ENCODE measurements around the gene ZIC1.

The ZIC1 gene

GRCh38 chr3:147381596-147381995, 27.6 kb upstream of the ZIC1 start:
- H3K27ac ChIP-seq (ENCODE audit: low read depth, low read length): peak overlapping the region; percentile 42
- no peaks in the 10 kb centered on the region for H3K9me3 ChIP-seq (ENCODE audit: control insufficient read depth, insufficient read depth, low read length)
- H3K27me3 ChIP-seq (ENCODE audit: control insufficient read depth, insufficient read depth, low read length): peaks cover 97% of the 10 kb centered on the region
- H3K4me1 ChIP-seq (ENCODE audit: control insufficient read depth, insufficient read depth, low read length): peaks cover 77% of the 10 kb centered on the region
- H3K4me3 ChIP-seq (ENCODE audit: low read depth, low read length): no peak overlapping the region
- no peaks in the 10 kb centered on the region for H3K36me3 ChIP-seq (ENCODE audit: control insufficient read depth, insufficient read depth, low read length)
- H3K9ac ChIP-seq (ENCODE audit: low read depth, low read length): no peak overlapping the region

DNA sequence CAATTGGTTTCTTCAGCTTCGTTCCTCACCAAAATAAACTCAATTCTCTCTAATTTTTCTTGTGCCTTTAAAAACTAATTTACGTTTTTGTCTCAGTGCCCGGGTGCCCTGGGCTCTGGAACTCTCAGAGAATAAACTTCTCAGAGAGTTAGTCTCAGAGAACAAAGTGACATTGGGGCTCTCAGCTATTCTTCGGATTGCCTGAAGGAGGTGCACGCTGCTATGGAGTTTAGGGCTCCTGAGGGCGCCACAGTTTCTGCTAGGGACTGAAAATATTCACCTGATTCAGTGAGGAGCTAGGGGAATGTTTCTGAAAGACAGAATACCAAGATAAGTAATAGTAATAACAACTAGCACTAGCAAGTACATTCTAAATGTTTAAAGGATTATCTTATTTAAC, 25.5 kb upstream of the ZIC1 start:
- Histone ChIP-seq H3K4me3 (ENCODE audit: low read depth, low read length) (no peak overlapping the region), H3K27me3 (ENCODE audit: control insufficient read depth, insufficient read depth, low read length) (peaks cover 100% of the 10 kb centered on the region)

DNA sequence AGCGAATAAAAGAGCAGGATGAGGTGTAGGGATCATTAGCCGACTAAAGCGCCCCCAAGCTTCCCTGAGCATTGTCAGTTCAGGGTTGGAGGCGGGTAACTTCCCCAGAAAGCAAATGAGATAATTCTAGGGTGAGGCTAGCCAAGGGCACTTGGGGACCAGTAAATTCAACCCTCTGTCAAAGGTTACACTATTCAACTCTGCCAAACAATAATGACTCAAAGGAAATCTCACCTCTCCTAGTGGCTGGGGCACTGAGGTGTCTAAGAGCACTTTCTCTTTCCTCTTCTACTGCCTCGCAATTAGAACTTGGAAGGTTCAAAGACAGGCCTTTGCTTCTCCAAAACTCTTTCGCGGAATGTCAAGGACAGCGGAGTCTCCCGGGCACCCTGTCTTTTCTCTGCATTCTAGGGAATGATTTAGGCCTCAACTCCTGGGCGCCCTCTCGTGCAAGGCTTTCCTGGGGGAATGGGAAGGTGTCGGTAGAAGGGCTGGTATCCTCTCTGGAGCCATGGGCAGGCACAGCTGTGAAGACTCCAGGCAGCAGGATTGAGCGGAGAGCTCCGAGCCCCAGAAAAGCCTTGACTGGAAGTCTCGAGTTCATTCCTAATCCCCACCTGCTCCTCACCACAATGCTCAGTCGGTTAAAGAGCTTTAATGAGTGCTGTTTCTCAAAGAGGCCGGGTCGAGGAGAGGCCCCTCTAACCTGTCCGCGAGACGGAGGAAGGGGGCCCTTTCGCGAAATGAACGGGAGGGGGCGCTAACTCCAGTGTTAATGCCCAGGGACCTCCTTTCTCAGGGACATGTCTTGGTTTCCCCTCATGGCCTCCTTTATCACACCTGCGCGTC, 24.7 kb upstream of the ZIC1 start:
- Histone ChIP-seq H3K9me3 (ENCODE audit: control insufficient read depth, insufficient read depth, low read length) (no peaks in the 10 kb centered on the region), H3K4me3 (ENCODE audit: low read depth, low read length) (peak overlapping the region; percentile 42), H3K27me3 (ENCODE audit: control insufficient read depth, insufficient read depth, low read length) (peaks cover 100% of the 10 kb centered on the region), H3K4me1 (ENCODE audit: control insufficient read depth, insufficient read depth, low read length) (peaks cover 79% of the 10 kb centered on the region), H3K9ac (ENCODE audit: low read depth, low read length) (no peak overlapping the region), H3K36me3 (ENCODE audit: control insufficient read depth, insufficient read depth, low read length) (no peaks in the 10 kb centered on the region), H3K27ac (ENCODE audit: low read depth, low read length) (no peak overlapping the region)

More for the DNA sequence above, 25.5 kb upstream of the ZIC1 start:
- Histone ChIP-seq H3K36me3 (ENCODE audit: control insufficient read depth, insufficient read depth, low read length) (no peaks in the 10 kb centered on the region), H3K9me3 (ENCODE audit: control insufficient read depth, insufficient read depth, low read length) (no peaks in the 10 kb centered on the region), H3K27ac (ENCODE audit: low read depth, low read length) (no peak overlapping the region), H3K9ac (ENCODE audit: low read depth, low read length) (no peak overlapping the region), H3K4me1 (ENCODE audit: control insufficient read depth, insufficient read depth, low read length) (peaks cover 78% of the 10 kb centered on the region)

DNA sequence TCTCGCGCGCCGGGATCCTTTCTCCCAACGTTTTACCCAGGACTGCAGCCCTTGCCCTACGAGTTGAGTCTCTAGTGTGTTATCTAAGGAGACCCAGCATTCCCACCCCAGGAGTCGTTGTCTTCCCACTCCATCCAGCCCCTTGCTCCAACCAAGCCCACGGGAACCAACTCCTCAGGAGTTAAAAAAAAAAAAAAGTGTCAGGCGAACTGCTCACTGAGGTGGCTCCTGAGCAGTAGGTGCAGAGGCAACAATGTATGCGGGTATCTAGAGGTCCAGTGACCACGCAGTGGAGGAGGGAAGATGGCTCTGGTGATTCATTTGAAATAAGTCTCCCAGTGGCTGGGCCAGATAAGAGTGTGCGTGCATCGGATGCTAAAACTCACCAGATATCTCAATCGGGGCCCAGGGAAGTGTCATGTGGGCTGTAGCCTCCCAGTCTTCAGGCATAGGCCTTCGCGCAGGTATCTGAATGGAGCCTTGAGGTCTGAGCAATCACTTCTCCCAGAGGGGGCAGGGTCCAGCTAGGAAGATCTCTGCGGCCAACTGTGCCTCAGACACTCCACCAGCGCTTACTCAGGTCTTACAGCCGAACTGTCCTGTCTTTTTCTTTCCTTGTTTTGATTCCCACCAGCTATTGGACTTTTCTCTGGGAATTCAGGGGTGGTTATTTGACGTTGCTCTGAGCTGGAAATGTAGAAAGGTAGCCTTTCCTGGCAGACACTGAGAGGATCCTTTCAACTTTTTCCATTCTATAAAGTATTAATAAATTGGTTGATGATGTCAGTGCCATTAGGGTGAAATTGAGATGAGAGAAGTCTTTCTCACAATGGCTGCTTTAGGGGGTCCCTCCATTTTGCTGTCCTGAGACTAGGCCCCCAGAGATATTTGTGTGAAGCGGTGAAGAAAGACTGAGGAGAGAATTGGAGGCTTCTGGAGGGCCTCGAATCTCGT, 23.8 kb upstream of the ZIC1 start:
- Histone ChIP-seq H3K4me3 (ENCODE audit: low read depth, low read length) (no peak overlapping the region), H3K9ac (ENCODE audit: low read depth, low read length) (no peak overlapping the region), H3K4me1 (ENCODE audit: control insufficient read depth, insufficient read depth, low read length) (peaks cover 80% of the 10 kb centered on the region), H3K36me3 (ENCODE audit: control insufficient read depth, insufficient read depth, low read length) (no peaks in the 10 kb centered on the region), H3K27ac (ENCODE audit: low read depth, low read length) (no peak overlapping the region), H3K9me3 (ENCODE audit: control insufficient read depth, insufficient read depth, low read length) (no peaks in the 10 kb centered on the region), H3K27me3 (ENCODE audit: control insufficient read depth, insufficient read depth, low read length) (peaks cover 100% of the 10 kb centered on the region)

DNA sequence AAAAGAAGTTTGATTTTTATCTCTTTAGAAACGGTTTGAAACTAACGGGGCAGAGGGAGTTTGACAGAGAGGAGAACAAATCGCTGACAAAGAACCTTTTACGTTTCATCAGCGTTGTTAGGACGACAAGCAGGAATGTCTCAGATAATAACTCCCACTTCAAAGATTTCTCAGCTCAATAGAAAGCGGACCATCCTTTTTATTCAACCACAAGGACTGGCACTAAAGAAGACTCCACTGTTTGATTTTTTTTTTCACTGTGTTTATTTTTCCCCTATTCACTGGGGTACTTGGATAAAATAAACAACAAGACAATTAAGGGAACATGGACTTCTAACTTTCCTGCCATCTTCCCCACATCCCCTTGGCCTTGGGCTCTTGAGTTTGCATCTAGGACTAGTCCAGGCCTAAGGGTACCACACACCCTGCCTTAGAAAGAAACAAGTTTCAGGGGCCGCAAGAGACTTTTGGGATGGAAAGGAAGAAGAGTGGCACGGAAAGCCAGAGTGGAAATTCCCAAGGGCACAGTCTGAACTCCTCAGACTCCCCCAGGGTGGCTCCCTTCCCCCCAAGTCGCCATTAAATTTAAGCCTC, 21.8 kb upstream of the ZIC1 start:
- no peaks in the 10 kb centered on the region for H3K9me3 ChIP-seq (ENCODE audit: control insufficient read depth, insufficient read depth, low read length)
- no peaks in the 10 kb centered on the region for H3K36me3 ChIP-seq (ENCODE audit: control insufficient read depth, insufficient read depth, low read length)
- peaks cover 71% of the 10 kb centered on the region for H3K4me1 ChIP-seq (ENCODE audit: control insufficient read depth, insufficient read depth, low read length)
- peaks cover 100% of the 10 kb centered on the region for H3K27me3 ChIP-seq (ENCODE audit: control insufficient read depth, insufficient read depth, low read length)
- no peak overlapping the region for H3K4me3 ChIP-seq (ENCODE audit: low read depth, low read length)
- H3K27ac ChIP-seq (ENCODE audit: low read depth, low read length): no peak overlapping the region
- H3K9ac ChIP-seq (ENCODE audit: low read depth, low read length): no peak overlapping the region

GRCh38 chr3:147387885-147388699, 21.1 kb upstream of the ZIC1 start:
- Histone ChIP-seq H3K4me1 (ENCODE audit: control insufficient read depth, insufficient read depth, low read length) (peaks cover 69% of the 10 kb centered on the region), H3K27ac (ENCODE audit: low read depth, low read length) (no peak overlapping the region), H3K27me3 (ENCODE audit: control insufficient read depth, insufficient read depth, low read length) (peaks cover 100% of the 10 kb centered on the region)

GRCh38 chr3:147388700-147389580, 20.2 kb upstream of the ZIC1 start:
- no peak overlapping the region for H3K9ac ChIP-seq (ENCODE audit: low read depth, low read length)
- H3K4me3 ChIP-seq (ENCODE audit: low read depth, low read length): no peak overlapping the region
- H3K27ac ChIP-seq (ENCODE audit: low read depth, low read length): no peak overlapping the region
- no peaks in the 10 kb centered on the region for H3K36me3 ChIP-seq (ENCODE audit: control insufficient read depth, insufficient read depth, low read length)
- no peaks in the 10 kb centered on the region for H3K9me3 ChIP-seq (ENCODE audit: control insufficient read depth, insufficient read depth, low read length)
- peaks cover 98% of the 10 kb centered on the region for H3K27me3 ChIP-seq (ENCODE audit: control insufficient read depth, insufficient read depth, low read length)
- peaks cover 66% of the 10 kb centered on the region for H3K4me1 ChIP-seq (ENCODE audit: control insufficient read depth, insufficient read depth, low read length)

More at GRCh38 chr3:147387885-147388699, 21.1 kb upstream of the ZIC1 start:
- H3K36me3 ChIP-seq (ENCODE audit: control insufficient read depth, insufficient read depth, low read length): no peaks in the 10 kb centered on the region
- no peaks in the 10 kb centered on the region for H3K9me3 ChIP-seq (ENCODE audit: control insufficient read depth, insufficient read depth, low read length)
- H3K9ac ChIP-seq (ENCODE audit: low read depth, low read length): no peak overlapping the region
- H3K4me3 ChIP-seq (ENCODE audit: low read depth, low read length): no peak overlapping the region; the same call in 1 of the 2 replicates

DNA sequence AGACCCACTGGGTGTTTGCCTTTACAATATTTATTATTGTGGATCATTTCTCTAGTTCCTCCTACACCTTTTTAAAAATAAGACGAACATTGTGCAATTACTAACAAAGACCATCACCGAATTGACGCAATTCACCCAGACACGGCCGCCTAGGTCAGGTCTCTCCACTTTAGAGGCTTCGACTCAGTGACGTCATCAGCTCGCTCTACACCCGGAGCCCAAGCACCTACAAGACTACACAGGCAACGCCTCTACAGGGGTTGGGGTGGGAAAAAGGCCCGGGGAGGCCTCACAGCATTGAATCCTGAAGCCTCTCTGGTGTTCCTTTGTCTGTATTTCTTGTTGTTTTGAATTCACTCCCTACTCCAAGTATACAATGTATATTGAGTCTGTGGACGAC, 19.4 kb upstream of the ZIC1 start:
- Histone ChIP-seq H3K9ac (ENCODE audit: low read depth, low read length) (no peak overlapping the region), H3K4me3 (ENCODE audit: low read depth, low read length) (no peak overlapping the region), H3K36me3 (ENCODE audit: control insufficient read depth, insufficient read depth, low read length) (no peaks in the 10 kb centered on the region), H3K27ac (ENCODE audit: low read depth, low read length) (no peak overlapping the region), H3K4me1 (ENCODE audit: control insufficient read depth, insufficient read depth, low read length) (peaks cover 66% of the 10 kb centered on the region), H3K9me3 (ENCODE audit: control insufficient read depth, insufficient read depth, low read length) (no peaks in the 10 kb centered on the region), H3K27me3 (ENCODE audit: control insufficient read depth, insufficient read depth, low read length) (peaks cover 98% of the 10 kb centered on the region)

GRCh38 chr3:147390589-147391569, 18.3 kb upstream of the ZIC1 start:
- no peaks in the 10 kb centered on the region for H3K36me3 ChIP-seq (ENCODE audit: control insufficient read depth, insufficient read depth, low read length)
- peaks cover 72% of the 10 kb centered on the region for H3K4me1 ChIP-seq (ENCODE audit: control insufficient read depth, insufficient read depth, low read length)
- H3K9ac ChIP-seq (ENCODE audit: low read depth, low read length): no peak overlapping the region
- H3K4me3 ChIP-seq (ENCODE audit: low read depth, low read length): peak overlapping the region; percentile 72
- no peak overlapping the region for H3K27ac ChIP-seq (ENCODE audit: low read depth, low read length)
- H3K27me3 ChIP-seq (ENCODE audit: control insufficient read depth, insufficient read depth, low read length): peaks cover 98% of the 10 kb centered on the region
- no peaks in the 10 kb centered on the region for H3K9me3 ChIP-seq (ENCODE audit: control insufficient read depth, insufficient read depth, low read length)
